Kidney (tissue), 14 donors: ENCODE results near the gene RAP1GAP2. TPM values are rescaled to one million over a fixed set of nuclear protein-coding genes. Genes with fewer than 3 reads are reported as not detected.

Experiments used
- DNase-seq, 5 donors: peaks; one replicate each; pipeline ENCODE4 v3.0.0-alpha.2; 2013 to 2020
- FAIRE-seq: peaks from 2 replicates; lab custom pipeline; 2012; peaks lifted over from hg19 to GRCh38; lab: Jason Lieb, UNC
- H3K27ac ChIP-seq, 2 donors: one replicate each; pipeline ENCODE4 v1.7.0; 2013; ENCODE audit warnings: low read depth in 2 of 2, low read length in 2 of 2, inconsistent platforms in 1 of 2
- H3K27me3 ChIP-seq: one replicate; pipeline ENCODE4 v1.7.1; 2013; ENCODE audit warnings: low read length, inconsistent platforms; ENCODE audit not compliant: control insufficient read depth, insufficient read depth
- H3K36me3 ChIP-seq, 3 donors: one replicate each; pipeline versions ENCODE4 v1.7.0 to v1.7.1; 2013; ENCODE audit warnings: low read length in 3 of 3, control low read depth in 1 of 3, inconsistent platforms in 1 of 3; ENCODE audit not compliant: insufficient read depth in 3 of 3, control insufficient read depth in 2 of 3
- H3K4me1 ChIP-seq, 3 donors: one replicate each; pipeline versions ENCODE4 v1.7.0 to v1.7.1; 2013; ENCODE audit warnings: low read length in 3 of 3, inconsistent platforms in 1 of 3, low read depth in 1 of 3; ENCODE audit not compliant: control insufficient read depth in 2 of 3, insufficient read depth in 2 of 3
- H3K4me3 ChIP-seq, 3 donors: one replicate each; pipeline versions ENCODE4 v1.7.0 to v1.8.1; 2013; ENCODE audit warnings: low read length in 3 of 3, control low read depth in 1 of 3, inconsistent platforms in 1 of 3
- H3K9ac ChIP-seq, 3 donors: one replicate each; pipeline versions ENCODE4 v1.7.0 to v1.7.1; 2013; ENCODE audit warnings: low read length in 3 of 3, control low read depth in 1 of 3, inconsistent platforms in 1 of 3
- H3K9me3 ChIP-seq, 3 donors: one replicate each; pipeline versions ENCODE4 v1.7.0 to v1.7.1; 2013; ENCODE audit warnings: low read length in 3 of 3, control low read depth in 1 of 3, inconsistent platforms in 1 of 3; ENCODE audit not compliant: control insufficient read depth in 2 of 3, insufficient read depth in 1 of 3
- intact Hi-C: fragments of 100-400 bp; cut with DNase I; formaldehyde crosslinking; loops from one replicate; pipeline ENCODE4 v1.11.1; 2022
- polyA plus RNA-seq: library from polyadenylated mRNA; stranded (reverse); fragments of 350-450 nt; fragmentation: Illumina TruSeq; extraction: RNeasy Lipid Tissue Mini Kit (QIAGEN cat#74804); gene quantifications from one replicate; pipeline ENCODE4 v1.2.3, GENCODE V29; 2014; ENCODE audit warnings: low read depth, low replicate concordance; ENCODE audit not compliant: insufficient read depth
- total RNA-seq: library from RNA; stranded (reverse); fragmentation: NEBNext Ultra II Directional; extraction: Animal tissue kit (Norgen Biotek cat#: 25700); gene quantifications from one replicate; pipeline ENCODE4 v1.2.1, GENCODE V29; 2021
- TF ChIP-seq, protein P1 (sequence below): IDR thresholded peaks from 3 replicates; pipeline ENCODE4 v1.5.1; 2012; ENCODE audit warnings: mild to moderate bottlenecking, moderate library complexity, borderline replicate concordance; ENCODE audit not compliant: insufficient read depth; ENCODE audit errors: extremely low read depth
- donor health status: control.
- donor health status: control.
- donor health status: control.
- donor health status: control.
- donor health status: control.
- donor health status: DM: yes; HTN: yes; CAD: no.
- donor health status: Normal renal cell carcinoma (clear cell type).

RAP1GAP2 gene
- total and polyA plus RNA-seq, 2 donors from 2014 or later: 6.8 to 46.2 TPM

DNA sequence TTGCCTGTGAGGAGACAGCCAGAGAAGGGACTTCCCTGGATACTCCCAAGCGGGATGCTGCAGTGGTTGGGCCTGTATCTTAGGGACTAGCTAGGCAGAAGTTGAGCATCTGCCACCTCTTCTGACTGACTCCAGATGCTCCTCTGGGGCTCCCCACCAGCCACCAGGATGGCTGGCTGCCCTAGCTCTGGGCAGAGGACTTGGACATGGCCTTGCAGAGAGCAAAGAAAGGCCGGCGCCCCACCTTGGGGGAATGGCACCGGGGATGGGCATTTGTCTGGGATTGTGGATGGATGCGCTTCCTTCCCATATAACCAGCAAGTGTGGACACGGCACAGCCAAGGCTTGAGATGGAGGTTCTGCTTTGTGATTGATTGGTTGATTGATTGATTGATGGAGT, 198.2 kb downstream of the RAP1GAP2 start:
- H3K27ac ChIP-seq: no peak overlapping the region
- intact Hi-C loops: no loop called here
- TF ChIP-seq, protein P1, sequence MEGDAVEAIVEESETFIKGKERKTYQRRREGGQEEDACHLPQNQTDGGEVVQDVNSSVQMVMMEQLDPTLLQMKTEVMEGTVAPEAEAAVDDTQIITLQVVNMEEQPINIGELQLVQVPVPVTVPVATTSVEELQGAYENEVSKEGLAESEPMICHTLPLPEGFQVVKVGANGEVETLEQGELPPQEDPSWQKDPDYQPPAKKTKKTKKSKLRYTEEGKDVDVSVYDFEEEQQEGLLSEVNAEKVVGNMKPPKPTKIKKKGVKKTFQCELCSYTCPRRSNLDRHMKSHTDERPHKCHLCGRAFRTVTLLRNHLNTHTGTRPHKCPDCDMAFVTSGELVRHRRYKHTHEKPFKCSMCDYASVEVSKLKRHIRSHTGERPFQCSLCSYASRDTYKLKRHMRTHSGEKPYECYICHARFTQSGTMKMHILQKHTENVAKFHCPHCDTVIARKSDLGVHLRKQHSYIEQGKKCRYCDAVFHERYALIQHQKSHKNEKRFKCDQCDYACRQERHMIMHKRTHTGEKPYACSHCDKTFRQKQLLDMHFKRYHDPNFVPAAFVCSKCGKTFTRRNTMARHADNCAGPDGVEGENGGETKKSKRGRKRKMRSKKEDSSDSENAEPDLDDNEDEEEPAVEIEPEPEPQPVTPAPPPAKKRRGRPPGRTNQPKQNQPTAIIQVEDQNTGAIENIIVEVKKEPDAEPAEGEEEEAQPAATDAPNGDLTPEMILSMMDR: no peak
- no peaks in the 10 kb centered on the region for H3K27me3 ChIP-seq
- H3K36me3 ChIP-seq: peaks cover 0 to 6% (median 4%) of the 10 kb centered on the region in 3 donors
- H3K9ac ChIP-seq: no peak overlapping the region
- FAIRE-seq: no peak
- H3K4me1 ChIP-seq: no peaks in the 10 kb centered on the region
- no peak overlapping the region for H3K4me3 ChIP-seq
- DNase-seq: no peak
- no peaks in the 10 kb centered on the region for H3K9me3 ChIP-seq

DNA sequence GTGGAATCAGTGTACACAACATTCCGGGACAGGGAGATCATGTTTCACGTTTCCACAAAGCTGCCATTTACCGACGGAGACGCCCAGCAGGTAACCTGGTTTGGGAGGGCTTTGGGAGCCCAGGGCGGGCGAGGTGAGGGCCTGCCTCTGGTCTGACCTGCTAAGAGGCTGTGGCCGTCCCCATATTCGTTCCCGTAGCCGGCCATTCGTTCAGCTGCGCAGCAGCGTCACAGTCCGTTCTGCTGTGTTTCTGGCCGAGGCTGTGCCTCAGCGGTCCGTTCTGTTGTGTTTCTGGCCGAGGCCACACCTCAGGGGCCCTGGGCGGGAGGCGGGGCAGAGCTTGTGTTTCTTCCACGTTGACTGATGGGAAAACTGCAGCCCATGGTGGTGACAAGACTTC, 199.1 kb downstream of the RAP1GAP2 start:
- FAIRE-seq (no peak), DNase-seq (peak in 4 of 5 donors; percentile 38 to 53 (median 47))
- intact Hi-C loops: no loop called here

DNA sequence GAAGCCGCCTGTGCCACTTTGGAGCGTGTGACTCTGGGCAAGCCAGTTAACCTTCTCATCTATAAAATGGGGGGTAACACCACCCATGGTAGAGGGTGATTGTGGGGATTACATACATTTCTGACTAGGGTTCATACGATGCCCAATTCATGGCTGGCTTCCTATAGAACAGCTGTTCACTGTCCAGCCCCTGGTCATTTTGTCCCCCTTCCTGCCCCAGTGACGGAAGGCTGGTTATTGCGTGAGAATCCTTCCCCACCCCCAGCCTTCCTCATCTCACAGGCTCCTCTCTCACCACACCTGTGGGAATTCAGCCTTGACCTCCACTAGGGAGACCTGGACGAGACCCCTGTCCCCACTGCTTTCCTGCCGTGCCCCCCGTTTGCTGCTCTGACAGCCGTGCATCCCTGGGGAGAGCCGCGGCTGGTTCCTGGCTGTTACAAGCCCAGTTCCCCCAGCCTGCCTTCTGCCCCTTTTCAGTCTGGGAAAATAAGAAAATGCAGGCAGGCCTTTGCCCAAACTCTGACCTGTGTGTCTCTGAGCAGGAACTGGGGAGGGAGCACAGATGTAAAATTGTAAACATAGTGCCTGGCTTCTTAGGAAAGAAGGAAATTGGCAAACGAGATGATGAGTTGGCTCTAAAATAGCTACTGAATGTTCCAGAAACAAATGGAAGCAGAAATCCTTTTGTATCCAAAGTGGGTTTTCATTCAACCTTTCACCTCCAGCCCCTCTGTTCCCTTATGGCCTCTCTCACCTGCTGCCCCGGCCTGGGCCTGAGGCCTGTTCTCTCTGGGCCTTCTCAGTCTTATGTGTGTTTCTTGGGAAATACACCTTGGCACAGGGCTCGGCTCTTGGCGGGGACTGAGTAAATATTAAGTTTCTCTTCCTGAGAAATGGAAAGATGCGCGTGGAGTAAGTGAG, 199.9 kb downstream of the RAP1GAP2 start:
- Histone ChIP-seq H3K36me3 (peaks cover 0 to 5% (median 4%) of the 10 kb centered on the region in 3 donors), H3K9me3 (no peaks in the 10 kb centered on the region), H3K4me3 (no peak overlapping the region), H3K4me1 (no peaks in the 10 kb centered on the region), H3K9ac (no peak overlapping the region), H3K27ac (peak overlapping the region in 1 of 2 donors; percentile 47), H3K27me3 (no peaks in the 10 kb centered on the region)
- intact Hi-C loops: no loop called here
- FAIRE-seq (no peak), DNase-seq (no peak)
- TF ChIP-seq, protein P1: no peak

More for the DNA sequence above, 199.1 kb downstream of the RAP1GAP2 start:
- TF ChIP-seq, protein P1: no peak
- no peak overlapping the region for H3K9ac ChIP-seq
- H3K4me3 ChIP-seq: no peak overlapping the region
- peaks cover 0 to 6% (median 4%) of the 10 kb centered on the region in 3 donors for H3K36me3 ChIP-seq
- H3K27ac ChIP-seq: no peak overlapping the region
- no peaks in the 10 kb centered on the region for H3K4me1 ChIP-seq
- H3K27me3 ChIP-seq: no peaks in the 10 kb centered on the region
- no peaks in the 10 kb centered on the region for H3K9me3 ChIP-seq
